GM12878 (cell line): Measurements from ENCODE around the gene AGXT. TPM values are rescaled to one million over a fixed set of nuclear protein-coding genes. Genes with fewer than 3 reads are reported as not detected.

ENCODE experiments used
- ATAC-seq: fragments of 200-7000 bp; cut with Tn5 transposase; 3 replicates; pipeline ENCODE4 v1.9.1; 2020; ENCODE audit warnings: mild to moderate bottlenecking, moderate library complexity
- BruUV-seq: library from RNA; stranded (reverse); fragments of 400-500 nt; replicated peaks from 2 replicates; lab custom pipeline; 2021; lab: Mats Ljungman, UMichigan
- CTCF ChIA-PET: fragments of 300-600 bp; sonication (Branson Sonifier 250); formaldehyde crosslinking; extraction: SDS; loops from one replicate; lab custom pipeline; 2021; ENCODE audit warnings: inconsistent platforms; lab: Yijun Ruan, JAX
- POLR2A ChIA-PET: fragments of 350-600 bp; formaldehyde crosslinking; extraction: SDS; loops from one replicate; lab custom pipeline; 2021; ENCODE audit warnings: inconsistent platforms; lab: Charles Lee
- RAD21 ChIA-PET: fragments of 300-600 bp; sonication (Branson Sonifier 250); formaldehyde crosslinking; loops from one replicate; lab custom pipeline; 2023; ENCODE audit warnings: antibody characterized with exemption; ENCODE audit not compliant: unreplicated experiment; lab: Charles Lee
- SMC1A ChIA-PET: fragments of 300-600 bp; sonication (Branson Sonifier 250); formaldehyde crosslinking; loops from one replicate; lab custom pipeline; 2023; ENCODE audit not compliant: unreplicated experiment, uncharacterized antibody; lab: Charles Lee
- DNase-seq: peaks from one replicate; pipeline ENCODE4 v3.0.0-alpha.2; 2011; ENCODE audit warnings: low read depth, low spot score
- FAIRE-seq: peaks from 3 replicates; lab custom pipeline; 2011; peaks lifted over from hg19 to GRCh38; lab: Jason Lieb, UNC
- H2AFZ ChIP-seq: 2 replicates; pipeline ENCODE4 v1.6.0; 2011; ENCODE audit warnings: low read depth, low read length, control low read depth; ENCODE audit not compliant: control insufficient read depth
- H3K27ac ChIP-seq: 2 replicates; pipeline ENCODE4 v1.5.1; 2011; ENCODE audit warnings: control low read depth; ENCODE audit not compliant: control insufficient read depth, insufficient read depth
- H3K27me3 ChIP-seq, 2 experiments: replicated peaks in 1 of 2; 2 replicates each; pipeline versions ENCODE4 v1.6.0 to v1.6.1; 2011; ENCODE audit warnings: low read length in 1 of 2; ENCODE audit not compliant: control insufficient read depth in 2 of 2, insufficient read depth in 2 of 2
- H3K36me3 ChIP-seq, 2 experiments: 2 replicates each; pipeline ENCODE4 v1.5.1; 2011; ENCODE audit warnings: low read length in 1 of 2; ENCODE audit not compliant: control insufficient read depth in 2 of 2, insufficient read depth in 2 of 2
- H3K4me1 ChIP-seq: 2 replicates; pipeline ENCODE4 v1.6.1; 2011; ENCODE audit warnings: mild to moderate bottlenecking, low read length, moderate library complexity, mixed read lengths; ENCODE audit not compliant: control insufficient read depth, insufficient read depth
- H3K4me2 ChIP-seq: 2 replicates; pipeline ENCODE4 v1.6.0; 2011; ENCODE audit warnings: control low read depth; ENCODE audit not compliant: control insufficient read depth, insufficient read depth
- H3K4me3 ChIP-seq: fragments of 200-600 bp; sonication (generic); 2 replicates; pipeline ENCODE4 v1.5.1; 2016
- H3K79me2 ChIP-seq: 2 replicates; pipeline ENCODE4 v1.6.0; 2011; ENCODE audit warnings: low read length; ENCODE audit not compliant: control insufficient read depth, insufficient read depth
- H3K9ac ChIP-seq: 2 replicates; pipeline ENCODE4 v1.8.0; 2011; ENCODE audit warnings: low read length, control low read depth, mixed read lengths; ENCODE audit not compliant: control insufficient read depth, insufficient read depth
- H3K9me3 ChIP-seq: replicated peaks from 3 replicates; pipeline ENCODE4 v1.5.1; 2011; ENCODE audit warnings: mild to moderate bottlenecking, low read length; ENCODE audit not compliant: control insufficient read depth, insufficient read depth
- H4K20me1 ChIP-seq: 2 replicates; pipeline ENCODE4 v1.6.0; 2011; ENCODE audit not compliant: control insufficient read depth, insufficient read depth
- CHD2 ChIP-seq: IDR thresholded peaks from 2 replicates; pipeline ENCODE4 v1.6.1; 2011; ENCODE audit warnings: low read depth, low read length, improper control_type of control experiment, borderline replicate concordance
- DPF2 ChIP-seq: fragments of 450-650 bp; IDR thresholded peaks from 2 replicates; pipeline ENCODE4 v1.6.1; 2017; ENCODE audit warnings: mild to moderate bottlenecking
- NFYA ChIP-seq: IDR thresholded peaks from 2 replicates; pipeline ENCODE4 v1.6.1; 2011; ENCODE audit warnings: low read depth, mild to moderate bottlenecking, low read length, improper control_type of control experiment, borderline replicate concordance
- POLR2A ChIP-seq: IDR thresholded peaks from 2 replicates; pipeline ENCODE4 v1.6.1; 2011; ENCODE audit warnings: low read depth, mild to moderate bottlenecking, low read length
- POU2F2 ChIP-seq: IDR thresholded peaks from 3 replicates; pipeline ENCODE4 v1.6.1; 2011; ENCODE audit warnings: low read depth, mild to moderate bottlenecking, low read length, borderline replicate concordance
- RCOR1 ChIP-seq: conservative IDR thresholded peaks from 2 replicates; pipeline ENCODE4 v1.6.1; 2012; ENCODE audit warnings: low read depth, low read length, improper control_type of control experiment
- SMAD5 ChIP-seq: IDR thresholded peaks from 2 replicates; pipeline ENCODE4 v1.6.1; 2016; ENCODE audit warnings: antibody characterized with exemption, low read depth
- SPI1 ChIP-seq: IDR thresholded peaks from 2 replicates; pipeline ENCODE4 v1.6.1; 2011; ENCODE audit warnings: low read depth, mild to moderate bottlenecking, low read length, moderate library complexity, borderline replicate concordance; ENCODE audit not compliant: insufficient read depth
- SREBF1 ChIP-seq: IDR thresholded peaks from 2 replicates; pipeline ENCODE4 v1.6.1; 2012; ENCODE audit warnings: mild to moderate bottlenecking, low read length
- whole genome bisulfite sequencing: methylation state at CpG from one replicate; pipeline ENCODE4 v1.1.6; 2016; ENCODE audit warnings: low lambda C conversion rate; ENCODE audit not compliant: insufficient replicate concordance, insufficient coverage; ENCODE audit errors: missing lambda C conversion rate; 5-methylcytosine and 5-hydroxymethylcytosine counted together
- in situ Hi-C: fragments of 300-500 bp; cut with MboI; formaldehyde crosslinking; loops from 9 replicates; pipeline ENCODE4 v1.14.3; 2018; ENCODE audit warnings: mixed read lengths
- intact Hi-C: fragments of 100-400 bp; cut with micrococcal nuclease; formaldehyde crosslinking; loops from one replicate; pipeline ENCODE4 v1.14.2; 2022; ENCODE audit not compliant: unreplicated experiment
- polyA plus RNA-seq, 11 experiments: library from polyadenylated mRNA; depleted of rRNA in 4 of 11; unstranded in 6 of 11; stranded (reverse) in 5 of 11; fragments of >200 nt; fragmentation: Nextera tagmentation in 4 of 11; fragmentation: Illumina TruSeq in 1 of 11; extraction: Ambion mirVana in 4 of 11; extraction: Trizol in 1 of 11; gene quantifications; 1 replicate in 1 of 11; 2 replicates in 10 of 11; pipeline versions ENCODE4 v1.2.1 to v1.2.3, GENCODE V29; 2011 to 2016; ENCODE audit warnings: inconsistent platforms in 2 of 11, missing spikeins in 2 of 11, low read depth in 1 of 11
- total RNA-seq, 4 experiments: library from RNA; depleted of rRNA in 3 of 4; stranded (reverse); fragments of >200 nt in 3 of 4; fragmentation: Illumina TruSeq in 1 of 4; extraction: Trizol in 1 of 4; gene quantifications; 2 replicates each; pipeline versions ENCODE4 v1.2.1 to v1.2.3, GENCODE V29; 2013 to 2021
- TF ChIP-seq, protein P1 (sequence below), 3 experiments: IDR thresholded peaks in 2 of 3; conservative IDR thresholded peaks in 1 of 3; 2 replicates each; pipeline ENCODE4 v1.5.1; 2011; ENCODE audit warnings: low read depth in 3 of 3, low read length in 3 of 3, mild to moderate bottlenecking in 3 of 3, control low read depth in 2 of 3, moderate library complexity in 2 of 3, inconsistent platforms in 1 of 3, mixed read lengths in 1 of 3; ENCODE audit not compliant: control insufficient read depth in 2 of 3, insufficient read depth in 1 of 3; ENCODE audit errors: extremely low read depth in 1 of 3
- TF ChIP-seq, protein P2 (sequence below): IDR thresholded peaks from 2 replicates; pipeline ENCODE4 v1.6.1; 2011; ENCODE audit warnings: borderline replicate concordance, low read depth, mild to moderate bottlenecking, moderate library complexity, mixed read lengths, low read length; ENCODE audit not compliant: insufficient read depth; ENCODE audit errors: extremely low read length

AGXT gene
- total and polyA plus RNA-seq, 10 of the 15 experiments (the other 5 are each of a cell fraction or from before 2014, with no cell fraction given), result 0.18 TPM; not detected in 9

DNA sequence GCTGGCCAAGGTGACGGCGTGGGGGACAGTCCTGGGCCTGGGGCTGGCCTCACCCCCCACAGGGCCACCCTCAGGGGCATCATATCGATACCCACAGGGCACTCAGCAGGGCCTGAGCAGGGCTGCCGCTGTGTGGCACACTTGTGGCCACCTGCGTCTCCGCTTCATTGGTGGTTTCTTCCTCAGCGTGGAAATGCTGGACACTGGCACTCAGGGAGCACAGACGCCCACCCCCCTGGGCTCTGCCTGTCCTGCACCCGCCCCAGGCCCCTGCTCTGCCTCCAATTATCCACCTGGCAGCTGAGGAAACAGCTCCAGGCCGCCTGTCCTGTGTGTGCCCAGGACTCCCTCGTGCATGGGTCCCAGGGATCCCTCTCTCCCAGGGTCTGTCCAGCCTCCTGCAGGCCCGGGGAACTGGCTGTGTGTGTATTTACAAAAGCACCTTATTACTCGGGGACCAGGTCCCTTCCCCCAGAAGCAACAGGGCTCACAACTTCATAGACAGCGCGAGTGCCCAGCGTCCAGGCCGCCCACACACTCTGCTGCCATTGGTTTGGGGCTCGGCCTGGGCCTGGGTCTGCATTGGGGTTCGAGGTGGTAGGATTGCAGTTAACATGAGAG is 50.6 kb downstream of the AGXT start:
- Histone ChIP-seq H3K4me1 (no peaks in the 10 kb centered on the region), H4K20me1 (no peaks in the 10 kb centered on the region), H3K27ac (no peak overlapping the region), H3K79me2 (no peaks in the 10 kb centered on the region), H3K4me2 (no peak overlapping the region), H3K27me3 (no peaks in the 10 kb centered on the region; a peak in 3 of 4 replicates), H3K9ac (no peak overlapping the region), H3K36me3 (no peaks in the 10 kb centered on the region), H2AFZ (no peak overlapping the region), H3K4me3 (no peak overlapping the region), H3K9me3 (no peaks in the 10 kb centered on the region)
- SMC1A ChIA-PET, result no interaction called here
- ATAC-seq (no peak), FAIRE-seq (no peak), DNase-seq (no peak)
- WGBS, result 46% methylated on average over 19 of the region's 19 CpGs
- intact Hi-C loops (no loop called here), in situ Hi-C loops (no loop called here)
- CTCF ChIA-PET, result no interaction called here
- RAD21 ChIA-PET, result no interaction called here
- no peak for TF ChIP-seq SMAD5
- no peak for TF ChIP-seq CHD2
- no TSS peak for BruUV-seq
- POLR2A ChIA-PET, result no interaction called here

DNA sequence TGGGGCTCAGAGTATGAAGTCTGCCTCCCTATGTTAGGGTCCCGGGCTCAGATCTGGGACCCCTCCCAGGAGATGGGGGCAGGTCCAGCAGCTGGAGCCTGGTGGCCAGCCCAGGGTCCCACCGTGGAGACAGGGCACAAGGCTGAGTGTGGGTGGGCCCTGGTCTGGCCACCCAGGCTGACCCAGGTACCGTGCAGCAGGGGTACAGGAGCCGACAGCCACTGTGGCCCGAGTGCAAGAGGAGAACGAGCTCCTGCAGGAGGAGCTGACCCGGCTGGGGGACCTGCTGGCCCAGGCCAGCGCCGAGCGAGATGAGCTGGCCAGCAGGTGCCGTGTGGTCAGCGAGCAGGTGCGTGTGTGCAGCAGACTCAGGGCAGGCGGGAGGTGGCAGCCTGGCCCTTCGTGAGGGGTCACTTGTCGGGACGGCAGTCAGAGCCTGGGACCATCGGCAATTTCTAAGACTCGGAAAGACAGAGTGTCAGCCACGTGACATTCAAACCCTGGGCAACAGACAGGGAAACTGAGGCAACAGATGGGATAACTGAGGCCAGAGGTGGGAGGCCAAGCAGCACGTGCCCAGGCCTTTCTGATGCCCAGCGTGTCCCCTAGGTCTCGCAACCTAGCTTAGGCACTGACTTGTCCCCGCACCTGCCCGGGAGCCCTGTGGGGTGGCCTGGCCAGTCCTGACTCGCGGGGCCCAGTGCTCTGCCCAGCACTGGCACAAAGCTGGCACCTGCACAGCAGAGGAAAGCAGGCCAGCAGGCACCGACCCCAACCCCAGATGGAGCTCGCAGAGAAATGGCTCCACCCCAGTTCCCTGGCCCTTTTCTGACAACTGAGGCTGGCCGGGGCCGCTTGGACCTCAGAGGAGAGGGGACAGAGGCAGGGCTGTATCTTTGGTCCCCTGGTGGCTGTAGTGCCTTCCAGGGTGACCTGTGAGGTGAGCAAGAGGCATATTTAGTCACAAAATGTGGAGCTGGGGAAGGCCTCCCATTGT is 51.5 kb downstream of the AGXT start:
- no TSS peak for BruUV-seq
- H3K27ac ChIP-seq, result no peak overlapping the region
- no peak overlapping the region for H2AFZ ChIP-seq
- ChIA-PET CTCF (no interaction called here), RAD21 (no interaction called here), SMC1A (no interaction called here), POLR2A (no interaction called here)
- ATAC-seq (no peak), DNase-seq (no peak), FAIRE-seq (no peak)
- TF ChIP-seq, protein P1, sequence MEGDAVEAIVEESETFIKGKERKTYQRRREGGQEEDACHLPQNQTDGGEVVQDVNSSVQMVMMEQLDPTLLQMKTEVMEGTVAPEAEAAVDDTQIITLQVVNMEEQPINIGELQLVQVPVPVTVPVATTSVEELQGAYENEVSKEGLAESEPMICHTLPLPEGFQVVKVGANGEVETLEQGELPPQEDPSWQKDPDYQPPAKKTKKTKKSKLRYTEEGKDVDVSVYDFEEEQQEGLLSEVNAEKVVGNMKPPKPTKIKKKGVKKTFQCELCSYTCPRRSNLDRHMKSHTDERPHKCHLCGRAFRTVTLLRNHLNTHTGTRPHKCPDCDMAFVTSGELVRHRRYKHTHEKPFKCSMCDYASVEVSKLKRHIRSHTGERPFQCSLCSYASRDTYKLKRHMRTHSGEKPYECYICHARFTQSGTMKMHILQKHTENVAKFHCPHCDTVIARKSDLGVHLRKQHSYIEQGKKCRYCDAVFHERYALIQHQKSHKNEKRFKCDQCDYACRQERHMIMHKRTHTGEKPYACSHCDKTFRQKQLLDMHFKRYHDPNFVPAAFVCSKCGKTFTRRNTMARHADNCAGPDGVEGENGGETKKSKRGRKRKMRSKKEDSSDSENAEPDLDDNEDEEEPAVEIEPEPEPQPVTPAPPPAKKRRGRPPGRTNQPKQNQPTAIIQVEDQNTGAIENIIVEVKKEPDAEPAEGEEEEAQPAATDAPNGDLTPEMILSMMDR (IDR thresholded peaks at IDR 0.05 in 2 of 3, conservative IDR thresholded peaks at IDR 0.05 in 1 of 3; ENCODE audit: control insufficient read depth in 2 of 3, extremely low read depth in 1 of 3, insufficient read depth in 1 of 3, low read depth in 3 of 3, low read length in 3 of 3), result no peak
- TF ChIP-seq POU2F2 (no peak), SREBF1 (no peak), NFYA (no peak), RCOR1 (no peak), DPF2 (no peak), POLR2A (no peak), SPI1 (no peak)
- TF ChIP-seq, protein P2, sequence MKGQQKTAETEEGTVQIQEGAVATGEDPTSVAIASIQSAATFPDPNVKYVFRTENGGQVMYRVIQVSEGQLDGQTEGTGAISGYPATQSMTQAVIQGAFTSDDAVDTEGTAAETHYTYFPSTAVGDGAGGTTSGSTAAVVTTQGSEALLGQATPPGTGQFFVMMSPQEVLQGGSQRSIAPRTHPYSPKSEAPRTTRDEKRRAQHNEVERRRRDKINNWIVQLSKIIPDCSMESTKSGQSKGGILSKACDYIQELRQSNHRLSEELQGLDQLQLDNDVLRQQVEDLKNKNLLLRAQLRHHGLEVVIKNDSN, result no peak
- H3K79me2 ChIP-seq, result no peaks in the 10 kb centered on the region
- intact Hi-C loops, result no loop called here
- no peak overlapping the region for H3K9ac ChIP-seq
- 65% methylated on average over 31 of the region's 31 CpGs for WGBS
- in situ Hi-C loops, result no loop called here
- H3K4me1 ChIP-seq, result no peaks in the 10 kb centered on the region
- H3K9me3 ChIP-seq, result no peaks in the 10 kb centered on the region
- H3K27me3 ChIP-seq, result no peaks in the 10 kb centered on the region; a peak in 2 of 4 replicates
- no peaks in the 10 kb centered on the region for H3K36me3 ChIP-seq
- H3K4me2 ChIP-seq, result no peak overlapping the region
- H4K20me1 ChIP-seq, result no peaks in the 10 kb centered on the region
- H3K4me3 ChIP-seq, result no peak overlapping the region
